WI38 (cell line): ENCODE measurements around the gene TMEM184A.

ENCODE experiments used
- H3K4me3 ChIP-seq: 2 replicates; pipeline ENCODE4 v1.5.1; 2011; ENCODE audit warnings: low read depth, mild to moderate bottlenecking, control low read depth, low read length
- TF ChIP-seq, protein P1 (sequence below): IDR thresholded peaks from 2 replicates; pipeline ENCODE4 v1.5.1; 2012; ENCODE audit warnings: low read depth, mild to moderate bottlenecking, control low read depth, low read length

The TMEM184A gene

DNA sequence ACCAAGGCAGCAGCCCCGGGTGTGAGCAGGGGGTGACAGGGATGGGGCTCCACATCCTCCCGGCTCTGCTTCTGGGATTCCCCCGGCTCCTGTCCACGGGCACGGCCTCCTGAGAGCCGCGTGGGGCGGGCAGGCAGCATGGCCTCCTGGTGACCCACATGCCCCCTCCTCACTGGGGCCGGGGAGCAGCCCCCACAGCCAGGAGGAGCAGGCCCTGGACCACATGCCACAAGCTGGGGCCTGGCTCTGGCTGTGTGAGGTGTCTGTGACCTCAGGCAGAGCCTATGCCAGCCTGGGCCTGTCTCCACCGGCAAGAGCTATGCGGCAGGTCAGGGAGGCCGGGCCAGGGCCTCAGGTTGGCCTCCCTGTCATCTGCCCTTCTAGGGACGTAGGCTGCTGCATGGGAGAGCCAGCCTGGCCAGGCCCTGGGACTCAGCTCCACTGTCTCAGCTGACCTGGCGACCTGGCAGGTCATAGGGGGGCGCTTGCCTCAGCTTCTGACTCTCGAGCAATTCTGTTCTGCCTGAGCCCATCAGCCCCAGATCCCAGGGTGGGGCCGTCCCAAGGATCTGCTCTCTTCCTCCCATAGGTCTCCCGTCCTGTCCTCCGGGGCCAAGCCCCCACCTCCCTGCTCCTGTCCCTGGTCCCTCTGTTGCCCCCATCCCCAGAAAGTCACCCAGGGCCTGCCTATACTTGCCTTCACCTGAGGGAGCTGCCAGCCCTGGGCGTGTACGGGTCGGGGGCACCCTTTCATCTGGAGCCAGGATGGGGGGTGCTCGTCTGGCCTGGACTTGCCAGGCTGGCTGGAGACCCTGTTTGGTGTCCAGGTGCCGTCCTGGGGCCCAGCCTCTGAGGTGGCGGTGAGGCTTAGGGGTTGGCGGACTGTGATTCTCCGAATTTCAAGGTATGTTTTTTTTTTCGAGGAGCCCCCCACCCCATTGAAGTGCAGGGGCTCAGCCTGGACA lies 3.9 kb upstream of the TMEM184A start:
- H3K4me3 ChIP-seq: no peak overlapping the region
- TF ChIP-seq, protein P1, sequence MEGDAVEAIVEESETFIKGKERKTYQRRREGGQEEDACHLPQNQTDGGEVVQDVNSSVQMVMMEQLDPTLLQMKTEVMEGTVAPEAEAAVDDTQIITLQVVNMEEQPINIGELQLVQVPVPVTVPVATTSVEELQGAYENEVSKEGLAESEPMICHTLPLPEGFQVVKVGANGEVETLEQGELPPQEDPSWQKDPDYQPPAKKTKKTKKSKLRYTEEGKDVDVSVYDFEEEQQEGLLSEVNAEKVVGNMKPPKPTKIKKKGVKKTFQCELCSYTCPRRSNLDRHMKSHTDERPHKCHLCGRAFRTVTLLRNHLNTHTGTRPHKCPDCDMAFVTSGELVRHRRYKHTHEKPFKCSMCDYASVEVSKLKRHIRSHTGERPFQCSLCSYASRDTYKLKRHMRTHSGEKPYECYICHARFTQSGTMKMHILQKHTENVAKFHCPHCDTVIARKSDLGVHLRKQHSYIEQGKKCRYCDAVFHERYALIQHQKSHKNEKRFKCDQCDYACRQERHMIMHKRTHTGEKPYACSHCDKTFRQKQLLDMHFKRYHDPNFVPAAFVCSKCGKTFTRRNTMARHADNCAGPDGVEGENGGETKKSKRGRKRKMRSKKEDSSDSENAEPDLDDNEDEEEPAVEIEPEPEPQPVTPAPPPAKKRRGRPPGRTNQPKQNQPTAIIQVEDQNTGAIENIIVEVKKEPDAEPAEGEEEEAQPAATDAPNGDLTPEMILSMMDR: no peak

DNA sequence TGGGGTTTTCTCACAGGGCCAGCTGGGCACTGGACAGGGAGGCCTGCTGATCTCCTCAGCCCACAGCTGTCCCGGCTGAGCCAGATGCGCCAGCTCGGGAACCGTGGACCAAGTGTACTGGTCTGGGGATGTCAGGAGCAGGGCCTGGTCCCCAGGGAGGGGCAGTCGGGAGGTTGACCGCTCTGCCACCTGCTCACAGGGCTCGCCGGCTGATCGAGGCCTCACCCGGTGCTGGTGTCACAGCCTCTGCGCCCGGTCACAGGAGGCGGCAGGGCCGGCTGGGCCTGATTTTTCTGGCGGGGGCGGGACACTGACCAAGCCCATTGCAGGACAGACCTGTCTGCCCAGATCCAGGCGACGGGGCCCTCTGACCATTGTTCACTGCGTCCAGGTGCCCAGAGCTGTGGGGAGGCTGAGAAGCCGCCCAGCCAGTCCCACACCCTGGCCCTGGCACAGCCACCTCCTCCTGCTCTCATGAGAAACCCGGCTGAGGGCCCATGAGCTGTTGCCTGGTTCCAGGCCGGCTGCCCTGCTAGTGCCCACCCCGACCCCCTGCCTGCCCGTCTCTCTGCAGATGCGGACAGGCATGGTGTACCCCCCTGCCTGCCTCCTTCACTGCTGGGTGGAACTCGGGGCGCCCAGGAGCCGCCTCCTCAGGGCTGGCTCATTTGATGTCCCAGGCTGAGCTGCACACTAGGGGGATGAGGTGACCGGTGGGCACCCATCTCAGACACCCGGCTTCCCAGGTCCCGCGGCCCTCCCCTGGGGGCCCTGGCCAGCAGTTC lies 3.0 kb upstream of the TMEM184A start:
- TF ChIP-seq, protein P1: no peak
- no peak overlapping the region for H3K4me3 ChIP-seq

DNA sequence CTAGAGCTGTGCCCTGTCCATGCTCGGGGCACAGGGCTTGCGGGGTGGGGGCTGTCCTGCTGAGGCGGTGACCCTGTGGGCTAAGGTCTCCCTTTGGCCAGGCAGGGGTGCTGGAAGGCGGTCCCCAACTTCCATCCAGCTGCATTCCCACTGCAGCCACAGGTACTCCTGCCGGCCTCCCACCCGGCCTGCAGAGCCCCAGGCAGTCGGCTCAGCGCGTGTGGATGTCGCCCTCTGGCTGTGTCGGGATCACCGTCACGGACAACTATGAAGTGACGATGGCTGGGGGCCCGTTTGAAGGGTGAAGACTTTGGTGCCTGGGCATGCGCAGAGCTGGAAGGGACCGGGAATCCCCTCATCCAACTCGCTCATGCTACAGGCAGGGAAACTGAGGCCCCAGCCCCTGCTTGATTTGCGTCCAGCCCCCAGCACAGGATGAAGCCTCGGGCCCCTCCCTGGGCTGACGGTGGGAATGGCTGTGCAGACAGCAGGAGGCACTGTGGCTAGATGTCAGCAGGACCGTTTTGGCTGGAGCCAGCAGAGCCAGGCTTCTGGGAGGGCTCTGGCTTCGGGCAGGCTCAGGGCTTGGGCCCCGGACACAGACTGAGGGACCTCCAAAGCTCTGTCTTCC lies 2.3 kb upstream of the TMEM184A start:
- no peak overlapping the region for H3K4me3 ChIP-seq
- TF ChIP-seq, protein P1: no peak

DNA sequence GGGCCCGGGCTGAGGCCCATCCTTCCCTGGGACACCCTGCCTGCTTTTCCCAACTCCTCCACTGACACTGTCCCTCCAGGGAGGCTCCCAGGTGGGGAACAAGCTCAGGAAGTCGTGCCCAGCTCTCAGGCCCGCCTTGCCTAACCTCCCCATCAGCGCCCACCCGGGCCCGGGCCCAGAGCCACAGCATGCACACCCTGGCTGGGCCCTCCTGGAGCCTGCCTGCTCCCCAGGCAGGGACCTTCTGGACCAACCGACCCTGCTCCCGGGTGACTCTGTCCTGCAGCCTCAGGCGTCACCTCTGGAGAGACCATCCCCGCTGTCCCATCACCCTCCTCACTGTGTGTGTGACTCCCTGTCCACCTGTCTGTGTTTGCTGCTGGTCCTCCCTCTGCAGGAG lies 1.8 kb upstream of the TMEM184A start:
- TF ChIP-seq, protein P1: no peak
- no peak overlapping the region for H3K4me3 ChIP-seq

DNA sequence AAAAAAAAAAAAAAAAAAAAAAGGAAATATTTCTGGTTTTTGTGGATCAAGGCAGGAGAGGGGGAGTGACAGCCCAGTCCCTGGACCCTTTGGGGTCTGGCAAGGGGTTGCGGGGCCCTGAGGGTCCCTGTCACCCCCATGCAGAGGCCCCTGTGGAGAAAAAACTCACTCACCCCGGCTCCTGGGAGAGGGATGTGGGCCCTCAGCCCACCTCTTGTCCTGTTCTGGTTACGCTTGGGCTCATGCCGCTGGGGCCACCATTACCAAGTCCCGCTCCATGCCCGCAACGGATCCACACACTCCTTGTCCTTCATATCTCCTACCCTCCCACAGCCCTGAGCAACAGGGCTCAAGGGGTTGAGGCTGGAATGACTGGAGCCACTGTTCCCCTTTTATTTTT lies 1.0 kb upstream of the TMEM184A start:
- H3K4me3 ChIP-seq: no peak overlapping the region
- TF ChIP-seq, protein P1: no peak

DNA sequence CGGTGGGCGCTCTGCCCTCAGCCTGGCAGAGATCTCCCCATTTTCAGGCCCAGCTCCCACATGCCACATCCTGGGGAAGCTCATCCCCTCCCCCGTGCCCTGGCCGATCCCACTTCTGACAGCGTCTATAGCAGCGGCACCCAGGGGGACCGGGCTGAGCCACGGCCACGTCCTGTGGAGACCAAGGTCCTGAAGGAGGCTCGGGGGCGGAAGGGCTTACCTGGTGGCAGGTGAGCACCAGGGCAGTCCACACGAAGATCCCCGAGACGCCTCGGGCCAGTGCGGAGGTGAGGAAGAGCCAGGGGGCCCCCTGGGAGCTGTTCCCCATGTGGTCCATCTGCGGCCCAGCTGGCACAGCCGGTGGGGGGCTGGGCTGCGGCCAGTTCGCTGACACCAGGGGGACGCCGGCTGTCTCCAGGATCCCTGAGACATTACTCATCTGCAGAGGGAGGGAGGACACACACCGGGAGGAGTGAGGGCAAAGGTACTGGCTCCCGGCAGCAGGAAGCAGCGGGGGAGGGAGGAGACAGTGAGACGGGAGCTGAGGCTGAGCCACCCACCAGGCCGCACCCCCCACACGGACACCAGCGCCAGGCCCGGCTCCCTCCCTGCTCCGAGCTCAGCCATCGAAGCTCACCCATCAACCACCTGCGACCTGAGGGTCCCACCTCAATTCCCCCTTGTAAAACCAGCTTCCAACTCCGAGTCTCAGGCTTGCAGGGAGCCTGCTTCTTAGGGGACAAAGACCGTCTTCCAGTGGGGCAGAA lies 776 bp downstream of the TMEM184A start:
- H3K4me3 ChIP-seq: no peak overlapping the region
- TF ChIP-seq, protein P1: no peak
